GM12801 (cell line): ENCODE measurements around the gene MARK3.

Experiments used
- TF ChIP-seq, protein P1 (sequence below): IDR thresholded peaks from one replicate; pipeline ENCODE4 v1.5.1; 2011; ENCODE audit warnings: control low read depth; ENCODE audit not compliant: insufficient read length; ENCODE audit errors: extremely low read depth

The MARK3 gene

DNA sequence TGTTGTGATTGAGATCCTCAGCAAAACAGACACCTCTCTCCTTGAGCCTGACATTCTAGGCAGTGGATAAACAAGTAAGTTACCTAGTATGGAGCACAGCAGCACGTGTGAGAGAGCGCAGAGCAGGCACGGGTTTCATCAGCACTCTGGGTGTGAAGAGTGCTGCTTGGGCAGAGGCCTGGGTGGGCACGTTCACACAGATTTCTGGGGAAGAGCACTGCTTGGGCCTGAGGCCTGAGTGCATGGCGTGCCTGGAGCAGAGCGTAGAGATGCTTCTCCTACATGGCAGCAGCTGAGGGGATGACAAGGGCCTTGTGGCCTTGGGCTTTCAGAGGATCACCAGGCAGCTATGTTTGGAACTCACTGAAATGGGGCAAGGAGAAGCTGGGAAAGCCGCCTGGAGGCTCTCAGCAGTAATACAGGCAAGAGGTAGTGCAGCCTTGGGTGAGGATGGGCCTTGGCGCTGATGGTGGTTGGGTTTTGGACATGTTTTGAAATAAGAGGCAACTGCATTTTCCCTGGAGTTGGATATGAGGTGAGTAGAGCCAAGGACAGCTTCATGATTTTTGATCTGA, 119.9 kb downstream of the MARK3 start:
- TF ChIP-seq, protein P1, sequence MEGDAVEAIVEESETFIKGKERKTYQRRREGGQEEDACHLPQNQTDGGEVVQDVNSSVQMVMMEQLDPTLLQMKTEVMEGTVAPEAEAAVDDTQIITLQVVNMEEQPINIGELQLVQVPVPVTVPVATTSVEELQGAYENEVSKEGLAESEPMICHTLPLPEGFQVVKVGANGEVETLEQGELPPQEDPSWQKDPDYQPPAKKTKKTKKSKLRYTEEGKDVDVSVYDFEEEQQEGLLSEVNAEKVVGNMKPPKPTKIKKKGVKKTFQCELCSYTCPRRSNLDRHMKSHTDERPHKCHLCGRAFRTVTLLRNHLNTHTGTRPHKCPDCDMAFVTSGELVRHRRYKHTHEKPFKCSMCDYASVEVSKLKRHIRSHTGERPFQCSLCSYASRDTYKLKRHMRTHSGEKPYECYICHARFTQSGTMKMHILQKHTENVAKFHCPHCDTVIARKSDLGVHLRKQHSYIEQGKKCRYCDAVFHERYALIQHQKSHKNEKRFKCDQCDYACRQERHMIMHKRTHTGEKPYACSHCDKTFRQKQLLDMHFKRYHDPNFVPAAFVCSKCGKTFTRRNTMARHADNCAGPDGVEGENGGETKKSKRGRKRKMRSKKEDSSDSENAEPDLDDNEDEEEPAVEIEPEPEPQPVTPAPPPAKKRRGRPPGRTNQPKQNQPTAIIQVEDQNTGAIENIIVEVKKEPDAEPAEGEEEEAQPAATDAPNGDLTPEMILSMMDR: no peak

DNA sequence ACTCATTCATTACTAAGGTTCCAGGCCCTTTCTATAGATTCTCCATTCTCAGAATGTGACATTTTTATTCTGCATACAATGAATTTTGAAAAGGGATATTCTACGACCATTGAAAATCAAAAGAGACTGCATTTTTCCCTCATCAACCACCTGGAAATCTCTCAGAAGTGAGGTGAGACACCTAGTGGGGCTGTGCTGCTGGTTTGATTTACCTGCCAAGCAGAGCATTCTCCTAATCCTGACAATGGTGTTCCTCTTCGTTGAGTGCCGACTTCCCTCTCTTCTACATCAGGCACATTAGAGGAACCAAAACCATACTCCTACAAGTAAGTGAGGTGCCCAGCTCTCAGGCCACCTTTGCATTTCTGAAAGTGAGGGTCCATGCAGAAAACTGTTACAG, 122.5 kb downstream of the MARK3 start:
- TF ChIP-seq, protein P1: no peak

DNA sequence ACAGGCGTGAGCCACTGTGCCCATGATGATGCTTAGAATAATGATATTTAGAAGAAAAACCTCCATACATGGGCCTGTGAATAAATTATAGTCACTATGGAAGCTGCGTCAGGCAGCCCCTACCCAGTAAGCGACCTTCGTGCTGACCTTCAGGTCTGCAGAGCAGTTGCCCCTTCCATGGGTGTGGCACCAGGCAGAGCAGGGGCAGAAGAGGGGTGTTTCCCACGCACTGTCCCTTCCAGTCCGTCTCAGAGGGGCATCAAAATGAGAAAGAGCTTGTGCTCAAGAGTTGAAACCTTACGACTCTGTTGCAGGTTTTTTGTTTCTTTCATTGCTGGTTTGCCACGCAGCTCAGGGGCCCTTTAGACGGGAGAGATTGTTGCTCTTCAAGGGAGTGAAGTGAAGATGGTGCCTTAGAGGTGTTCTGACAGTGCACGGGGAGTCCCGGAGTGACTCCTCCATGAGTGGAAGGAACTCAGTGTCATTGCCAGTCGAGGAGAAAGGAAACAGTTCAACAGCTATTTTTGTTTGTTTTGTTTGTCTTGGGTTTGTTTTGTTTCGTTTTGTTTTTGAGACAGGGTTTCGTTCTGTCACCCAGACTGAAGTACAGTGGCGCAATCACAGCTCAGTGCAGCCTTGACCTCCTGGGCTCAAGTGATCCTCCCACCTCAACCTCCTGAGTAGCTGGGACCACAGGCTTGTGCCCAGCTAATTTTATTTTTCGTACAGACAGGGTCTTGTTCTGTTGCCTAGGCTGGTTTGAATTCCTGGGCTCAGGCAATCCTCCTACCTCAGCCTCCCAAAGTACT, 123.5 kb downstream of the MARK3 start:
- TF ChIP-seq, protein P1: no peak

DNA sequence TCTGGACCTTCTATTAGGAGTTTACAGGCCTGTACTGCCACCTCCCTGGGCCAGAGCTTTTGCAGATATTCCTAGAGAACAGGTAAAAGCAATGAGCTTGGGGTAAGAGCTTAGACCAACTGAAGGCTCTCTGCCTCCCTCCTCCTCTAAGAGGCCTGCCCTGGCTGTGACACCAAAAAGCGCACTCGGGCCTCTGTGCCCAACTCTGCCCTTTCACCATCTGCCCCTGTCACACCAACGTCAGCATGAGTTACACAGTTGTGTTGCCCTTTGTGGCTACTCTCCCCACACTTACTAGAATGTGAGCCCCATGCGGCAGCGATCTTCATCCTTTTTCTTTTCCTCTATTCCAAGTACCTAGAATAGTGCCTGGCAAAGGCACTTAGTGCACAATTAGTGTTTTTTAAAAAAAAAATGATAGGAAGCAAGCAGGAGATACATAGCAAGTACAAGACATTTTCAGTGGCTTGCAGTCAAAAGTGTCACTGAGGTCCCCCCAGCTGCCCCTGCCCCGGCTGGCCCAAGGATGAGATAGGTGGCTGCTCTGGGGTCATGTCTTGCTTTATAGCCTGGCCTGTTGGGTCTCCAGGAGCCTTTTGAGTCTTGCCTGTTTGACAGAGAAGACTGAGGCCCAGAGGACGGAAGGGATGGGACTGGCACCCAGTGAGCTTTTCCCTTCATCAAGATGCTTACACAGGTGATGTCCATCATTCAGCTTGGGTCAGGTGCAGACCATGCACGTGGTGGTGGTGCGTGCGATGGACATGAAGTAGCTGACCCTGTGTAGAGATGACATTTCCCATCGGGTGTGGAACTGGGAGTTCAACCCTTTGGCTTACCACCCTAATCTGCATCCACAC, 124.9 kb downstream of the MARK3 start:
- TF ChIP-seq, protein P1: no peak

DNA sequence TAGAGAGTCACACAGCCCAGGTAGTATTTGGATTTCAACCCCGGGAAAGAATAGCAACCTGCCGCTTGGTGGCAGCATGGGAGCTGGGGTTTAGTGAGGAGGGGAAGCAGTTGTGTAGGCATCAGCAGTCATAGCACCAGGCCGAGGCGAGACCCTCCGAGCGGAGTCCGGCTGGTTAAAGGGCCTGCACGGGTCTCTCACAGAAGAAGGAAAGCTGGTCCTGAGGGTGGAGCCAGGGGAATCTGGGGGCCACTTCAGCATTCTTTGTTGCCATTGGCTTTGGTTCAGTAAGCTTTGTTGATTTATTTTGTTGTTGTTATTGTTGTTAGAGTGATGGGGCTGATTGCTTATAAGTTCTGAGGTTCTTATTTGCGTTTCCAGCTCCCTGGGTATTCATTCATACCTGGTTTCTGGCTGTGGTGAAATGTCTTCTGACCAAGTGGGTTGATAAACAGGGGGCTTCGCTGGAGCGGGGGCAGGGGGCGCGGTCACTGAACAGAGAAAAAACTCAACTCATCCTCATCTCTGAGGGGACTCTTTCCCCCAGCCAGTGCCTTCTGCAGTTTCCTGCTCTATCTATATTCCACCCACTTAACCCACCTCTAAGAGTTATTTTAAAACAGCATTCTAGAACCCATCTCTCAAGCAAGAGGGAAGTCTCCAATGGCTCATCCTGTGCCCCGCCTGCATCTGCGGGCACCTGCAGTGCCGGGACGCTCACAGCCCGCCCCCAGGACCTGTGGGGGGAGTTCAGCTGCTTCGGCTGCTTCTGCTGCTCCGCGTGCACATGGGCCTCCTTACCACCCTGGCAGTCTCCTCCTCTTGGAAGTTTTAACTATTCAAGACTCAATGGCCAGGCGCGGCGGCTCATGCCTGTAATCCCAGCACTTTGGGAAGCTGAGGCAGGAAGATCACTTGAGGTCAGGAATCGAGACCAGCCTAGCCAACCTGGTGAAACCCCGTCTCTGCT, 125.8 kb downstream of the MARK3 start:
- TF ChIP-seq, protein P1: no peak

DNA sequence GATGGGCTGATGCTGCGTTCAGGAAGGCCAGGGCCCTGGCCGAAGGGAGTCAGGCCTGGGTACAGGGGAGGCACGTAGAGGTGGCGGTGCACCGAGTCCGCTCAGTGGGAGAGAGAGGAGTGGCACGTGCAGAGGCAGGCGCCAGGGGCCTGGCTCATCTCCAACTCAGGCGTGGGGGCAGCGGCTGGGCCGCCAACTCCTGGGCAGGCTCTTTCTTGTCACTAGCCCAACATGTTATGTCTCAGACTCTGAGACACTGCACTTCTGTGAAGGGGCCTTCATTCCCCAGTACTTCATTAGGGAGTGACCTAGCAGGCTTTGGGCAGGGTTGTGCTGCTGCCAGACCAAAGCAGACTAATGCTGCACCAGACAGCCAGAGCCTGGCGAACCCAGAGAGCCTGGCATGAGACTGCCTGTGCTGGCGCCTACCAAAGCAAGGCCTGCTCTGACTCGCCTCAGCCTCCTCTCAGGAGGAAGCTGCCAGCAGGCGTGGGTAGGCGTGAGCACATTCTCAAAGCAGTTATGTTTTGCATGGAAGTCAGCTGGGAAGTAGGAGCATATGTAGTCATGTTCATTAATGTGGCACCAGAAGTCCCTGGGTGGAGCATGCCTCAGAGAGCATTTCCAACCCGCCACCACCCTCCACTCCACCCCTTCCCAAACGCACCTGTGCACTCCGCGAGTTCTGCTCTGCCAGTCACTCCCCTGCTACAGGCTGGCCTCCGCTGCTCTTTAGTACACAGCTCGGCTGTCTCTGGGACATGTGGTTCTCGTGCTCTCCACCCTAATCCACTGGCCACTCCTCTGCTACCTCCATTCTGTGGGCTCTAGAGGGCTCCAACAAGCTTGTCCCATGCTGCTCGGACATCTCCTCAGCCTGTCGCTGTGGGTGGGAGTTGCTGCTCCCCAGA, 127.7 kb downstream of the MARK3 start:
- TF ChIP-seq, protein P1: no peak
